Middle frontal gyrus (tissue), 1 donor: ENCODE measurements around the gene GLIS1.
"Not testable (repeated sequence)": the region's sequence is repeated elsewhere in the genome, so short reads cannot be mapped to it uniquely, and the experiment has no call there.

ENCODE experiments used
- DNase-seq: peaks from one replicate; pipeline ENCODE4 v3.0.0-alpha.2; 2015; ENCODE audit warnings: low spot score; ENCODE audit errors: extremely low spot score

GLIS1 gene

GRCh38 chr1:53654216-53655210 lies 84.5 kb downstream of the GLIS1 start:
- no peak for DNase-seq

GRCh38 chr1:53653631-53654030 lies 85.3 kb downstream of the GLIS1 start:
- no peak for DNase-seq

- DNase-seq, result no peak
Observed at GRCh38 chr1:53653200-53653575, 85.8 kb downstream of the GLIS1 start.

GRCh38 chr1:53652441-53653199 lies 86.3 kb downstream of the GLIS1 start:
- DNase-seq, result no peak

GRCh38 chr1:53651356-53651755 lies 87.6 kb downstream of the GLIS1 start:
- no peak for DNase-seq

- no peak for DNase-seq
Observed at GRCh38 chr1:53648516-53648915, 90.4 kb downstream of the GLIS1 start.

GRCh38 chr1:53647915-53648314 lies 91.0 kb downstream of the GLIS1 start:
- DNase-seq, result not testable (repeated sequence)

GRCh38 chr1:53646732-53647131 lies 92.2 kb downstream of the GLIS1 start:
- no peak for DNase-seq

- DNase-seq, result no peak
Observed at GRCh38 chr1:53645690-53646078, 93.3 kb downstream of the GLIS1 start.

- no peak for DNase-seq
Observed at GRCh38 chr1:53644909-53645689, 93.9 kb downstream of the GLIS1 start.

- no peak for DNase-seq
Observed at GRCh38 chr1:53644496-53644895, 94.5 kb downstream of the GLIS1 start.

GRCh38 chr1:53643881-53644390 lies 95.0 kb downstream of the GLIS1 start:
- DNase-seq, result no peak

- no peak for DNase-seq
Observed at GRCh38 chr1:53643041-53643880, 95.7 kb downstream of the GLIS1 start.

GRCh38 chr1:53642607-53643006 lies 96.4 kb downstream of the GLIS1 start:
- DNase-seq, result no peak

GRCh38 chr1:53642215-53642555 lies 96.8 kb downstream of the GLIS1 start:
- no peak for DNase-seq

- no peak for DNase-seq
Observed at GRCh38 chr1:53641481-53642214, 97.3 kb downstream of the GLIS1 start.

- DNase-seq, result no peak
Observed at GRCh38 chr1:53640701-53641075, 98.3 kb downstream of the GLIS1 start.

- no peak for DNase-seq
Observed at GRCh38 chr1:53639996-53640700, 98.8 kb downstream of the GLIS1 start.

- no peak for DNase-seq
Observed at GRCh38 chr1:53639251-53639763, 99.7 kb downstream of the GLIS1 start.
